GM12878 (cell line): ENCODE data around the gene KRTAP22-1. TPM values are rescaled to one million over a fixed set of nuclear protein-coding genes. Genes with fewer than 3 reads are reported as not detected.

Source experiments
- ATAC-seq: fragments of 200-7000 bp; cut with Tn5 transposase; 3 replicates; pipeline ENCODE4 v1.9.1; 2020; ENCODE audit warnings: mild to moderate bottlenecking, moderate library complexity
- BruUV-seq: library from RNA; stranded (reverse); fragments of 400-500 nt; replicated peaks from 2 replicates; lab custom pipeline; 2021; lab: Mats Ljungman, UMichigan
- CTCF ChIA-PET: fragments of 300-600 bp; sonication (Branson Sonifier 250); formaldehyde crosslinking; extraction: SDS; loops from one replicate; lab custom pipeline; 2021; ENCODE audit warnings: inconsistent platforms; lab: Yijun Ruan, JAX
- POLR2A ChIA-PET: fragments of 350-600 bp; formaldehyde crosslinking; extraction: SDS; loops from one replicate; lab custom pipeline; 2021; ENCODE audit warnings: inconsistent platforms; lab: Charles Lee
- RAD21 ChIA-PET: fragments of 300-600 bp; sonication (Branson Sonifier 250); formaldehyde crosslinking; loops from one replicate; lab custom pipeline; 2023; ENCODE audit warnings: antibody characterized with exemption; ENCODE audit not compliant: unreplicated experiment; lab: Charles Lee
- SMC1A ChIA-PET: fragments of 300-600 bp; sonication (Branson Sonifier 250); formaldehyde crosslinking; loops from one replicate; lab custom pipeline; 2023; ENCODE audit not compliant: unreplicated experiment, uncharacterized antibody; lab: Charles Lee
- DNase-seq: peaks from one replicate; pipeline ENCODE4 v3.0.0-alpha.2; 2011; ENCODE audit warnings: low read depth, low spot score
- FAIRE-seq: peaks from 3 replicates; lab custom pipeline; 2011; peaks lifted over from hg19 to GRCh38; lab: Jason Lieb, UNC
- H2AFZ ChIP-seq: 2 replicates; pipeline ENCODE4 v1.6.0; 2011; ENCODE audit warnings: low read depth, low read length, control low read depth; ENCODE audit not compliant: control insufficient read depth
- H3K27ac ChIP-seq: 2 replicates; pipeline ENCODE4 v1.5.1; 2011; ENCODE audit warnings: control low read depth; ENCODE audit not compliant: control insufficient read depth, insufficient read depth
- H3K27me3 ChIP-seq, 2 experiments: replicated peaks in 1 of 2; 2 replicates each; pipeline versions ENCODE4 v1.6.0 to v1.6.1; 2011; ENCODE audit warnings: low read length in 1 of 2; ENCODE audit not compliant: control insufficient read depth in 2 of 2, insufficient read depth in 2 of 2
- H3K36me3 ChIP-seq, 2 experiments: 2 replicates each; pipeline ENCODE4 v1.5.1; 2011; ENCODE audit warnings: low read length in 1 of 2; ENCODE audit not compliant: control insufficient read depth in 2 of 2, insufficient read depth in 2 of 2
- H3K4me1 ChIP-seq: 2 replicates; pipeline ENCODE4 v1.6.1; 2011; ENCODE audit warnings: mild to moderate bottlenecking, low read length, moderate library complexity, mixed read lengths; ENCODE audit not compliant: control insufficient read depth, insufficient read depth
- H3K4me2 ChIP-seq: 2 replicates; pipeline ENCODE4 v1.6.0; 2011; ENCODE audit warnings: control low read depth; ENCODE audit not compliant: control insufficient read depth, insufficient read depth
- H3K4me3 ChIP-seq: fragments of 200-600 bp; sonication (generic); 2 replicates; pipeline ENCODE4 v1.5.1; 2016
- H3K79me2 ChIP-seq: 2 replicates; pipeline ENCODE4 v1.6.0; 2011; ENCODE audit warnings: low read length; ENCODE audit not compliant: control insufficient read depth, insufficient read depth
- H3K9ac ChIP-seq: 2 replicates; pipeline ENCODE4 v1.8.0; 2011; ENCODE audit warnings: low read length, control low read depth, mixed read lengths; ENCODE audit not compliant: control insufficient read depth, insufficient read depth
- H3K9me3 ChIP-seq: replicated peaks from 3 replicates; pipeline ENCODE4 v1.5.1; 2011; ENCODE audit warnings: mild to moderate bottlenecking, low read length; ENCODE audit not compliant: control insufficient read depth, insufficient read depth
- H4K20me1 ChIP-seq: 2 replicates; pipeline ENCODE4 v1.6.0; 2011; ENCODE audit not compliant: control insufficient read depth, insufficient read depth
- CBX3 ChIP-seq: fragments of 200-600 bp; sonication (generic); IDR thresholded peaks from 2 replicates; pipeline ENCODE4 v1.6.1; 2016; ENCODE audit warnings: low read depth, borderline replicate concordance
- CHD1 ChIP-seq: IDR thresholded peaks from 2 replicates; pipeline ENCODE4 v1.6.1; 2012; ENCODE audit warnings: low read depth, low read length, improper control_type of control experiment
- WGBS: methylation state at CpG from one replicate; pipeline ENCODE4 v1.1.6; 2016; ENCODE audit warnings: low lambda C conversion rate; ENCODE audit not compliant: insufficient replicate concordance, insufficient coverage; ENCODE audit errors: missing lambda C conversion rate; 5-methylcytosine and 5-hydroxymethylcytosine counted together
- in situ Hi-C: fragments of 300-500 bp; cut with MboI; formaldehyde crosslinking; loops from 9 replicates; pipeline ENCODE4 v1.14.3; 2018; ENCODE audit warnings: mixed read lengths
- intact Hi-C: fragments of 100-400 bp; cut with micrococcal nuclease; formaldehyde crosslinking; loops from one replicate; pipeline ENCODE4 v1.14.2; 2022; ENCODE audit not compliant: unreplicated experiment
- polyA plus RNA-seq, 11 experiments: library from polyadenylated mRNA; depleted of rRNA in 4 of 11; unstranded in 6 of 11; stranded (reverse) in 5 of 11; fragments of >200 nt; fragmentation: Nextera tagmentation in 4 of 11; fragmentation: Illumina TruSeq in 1 of 11; extraction: Ambion mirVana in 4 of 11; extraction: Trizol in 1 of 11; gene quantifications; 1 replicate in 1 of 11; 2 replicates in 10 of 11; pipeline versions ENCODE4 v1.2.1 to v1.2.3, GENCODE V29; 2011 to 2016; ENCODE audit warnings: inconsistent platforms in 2 of 11, missing spikeins in 2 of 11, low read depth in 1 of 11
- total RNA-seq, 4 experiments: library from RNA; depleted of rRNA in 3 of 4; stranded (reverse); fragments of >200 nt in 3 of 4; fragmentation: Illumina TruSeq in 1 of 4; extraction: Trizol in 1 of 4; gene quantifications; 2 replicates each; pipeline versions ENCODE4 v1.2.1 to v1.2.3, GENCODE V29; 2013 to 2021
- TF ChIP-seq, protein P1 (sequence below), 3 experiments: IDR thresholded peaks in 2 of 3; conservative IDR thresholded peaks in 1 of 3; 2 replicates each; pipeline ENCODE4 v1.5.1; 2011; ENCODE audit warnings: low read depth in 3 of 3, low read length in 3 of 3, mild to moderate bottlenecking in 3 of 3, control low read depth in 2 of 3, moderate library complexity in 2 of 3, inconsistent platforms in 1 of 3, mixed read lengths in 1 of 3; ENCODE audit not compliant: control insufficient read depth in 2 of 3, insufficient read depth in 1 of 3; ENCODE audit errors: extremely low read depth in 1 of 3
- TF ChIP-seq, protein P2 (sequence below): fragments of 450-650 bp; formaldehyde crosslinking; IDR thresholded peaks from 2 replicates; pipeline ENCODE4 v1.5.0; 2022; ENCODE audit warnings: mild to moderate bottlenecking, missing genetic modification characterization
- TF ChIP-seq, protein P3 (sequence below): fragments of 450-650 bp; conservative IDR thresholded peaks from 2 replicates; pipeline ENCODE4 v1.6.1; 2017; ENCODE audit warnings: mild to moderate bottlenecking, moderate library complexity
- TF ChIP-seq, protein P4 (sequence below): IDR thresholded peaks from 2 replicates; pipeline ENCODE4 v1.6.1; 2011; ENCODE audit warnings: low read depth, low read length, improper control_type of control experiment, borderline replicate concordance

Gene KRTAP22-1
- total and polyA plus RNA-seq, 10 of the 15 experiments (the other 5 are each of a cell fraction or from before 2014, with no cell fraction given): not detected

DNA sequence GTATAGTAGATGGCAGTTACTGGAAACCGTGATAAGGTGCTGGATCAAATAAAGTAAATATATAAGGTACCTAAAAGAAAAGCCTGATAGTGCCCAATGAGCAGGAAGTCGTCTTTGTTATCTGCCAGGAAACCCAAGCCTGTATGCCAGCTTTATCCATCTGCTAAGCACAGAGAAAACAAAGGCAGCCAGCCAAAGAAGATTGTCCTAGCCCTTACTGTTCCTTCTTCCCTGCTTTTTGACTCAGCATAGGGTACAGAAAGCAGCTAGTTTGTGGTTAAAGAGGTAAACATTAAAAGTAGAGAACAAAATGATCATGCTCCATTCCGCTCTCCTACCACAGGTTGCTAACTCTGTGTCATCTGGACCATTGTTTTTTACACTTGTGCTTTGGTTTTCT, 20.8 kb upstream of the KRTAP22-1 start:
- BruUV-seq: no TSS peak
- H3K79me2 ChIP-seq: no peaks in the 10 kb centered on the region
- no peak for ATAC-seq
- FAIRE-seq: no peak
- H3K9me3 ChIP-seq: no peaks in the 10 kb centered on the region
- no peaks in the 10 kb centered on the region for H4K20me1 ChIP-seq
- ChIA-PET RAD21 (no interaction called here), CTCF (no interaction called here), POLR2A (no interaction called here), SMC1A (no interaction called here)
- no peak overlapping the region for H3K4me2 ChIP-seq
- no peak overlapping the region for H2AFZ ChIP-seq
- in situ Hi-C loops: no loop called here
- H3K4me1 ChIP-seq: no peaks in the 10 kb centered on the region
- intact Hi-C loops: no loop called here
- TF ChIP-seq CBX3: no peak
- TF ChIP-seq, protein P1, sequence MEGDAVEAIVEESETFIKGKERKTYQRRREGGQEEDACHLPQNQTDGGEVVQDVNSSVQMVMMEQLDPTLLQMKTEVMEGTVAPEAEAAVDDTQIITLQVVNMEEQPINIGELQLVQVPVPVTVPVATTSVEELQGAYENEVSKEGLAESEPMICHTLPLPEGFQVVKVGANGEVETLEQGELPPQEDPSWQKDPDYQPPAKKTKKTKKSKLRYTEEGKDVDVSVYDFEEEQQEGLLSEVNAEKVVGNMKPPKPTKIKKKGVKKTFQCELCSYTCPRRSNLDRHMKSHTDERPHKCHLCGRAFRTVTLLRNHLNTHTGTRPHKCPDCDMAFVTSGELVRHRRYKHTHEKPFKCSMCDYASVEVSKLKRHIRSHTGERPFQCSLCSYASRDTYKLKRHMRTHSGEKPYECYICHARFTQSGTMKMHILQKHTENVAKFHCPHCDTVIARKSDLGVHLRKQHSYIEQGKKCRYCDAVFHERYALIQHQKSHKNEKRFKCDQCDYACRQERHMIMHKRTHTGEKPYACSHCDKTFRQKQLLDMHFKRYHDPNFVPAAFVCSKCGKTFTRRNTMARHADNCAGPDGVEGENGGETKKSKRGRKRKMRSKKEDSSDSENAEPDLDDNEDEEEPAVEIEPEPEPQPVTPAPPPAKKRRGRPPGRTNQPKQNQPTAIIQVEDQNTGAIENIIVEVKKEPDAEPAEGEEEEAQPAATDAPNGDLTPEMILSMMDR (IDR thresholded peaks at IDR 0.05 in 2 of 3, conservative IDR thresholded peaks at IDR 0.05 in 1 of 3; ENCODE audit: control insufficient read depth in 2 of 3, extremely low read depth in 1 of 3, insufficient read depth in 1 of 3, low read depth in 3 of 3, low read length in 3 of 3): no peak
- TF ChIP-seq CHD1: no peak
- TF ChIP-seq, protein P2, sequence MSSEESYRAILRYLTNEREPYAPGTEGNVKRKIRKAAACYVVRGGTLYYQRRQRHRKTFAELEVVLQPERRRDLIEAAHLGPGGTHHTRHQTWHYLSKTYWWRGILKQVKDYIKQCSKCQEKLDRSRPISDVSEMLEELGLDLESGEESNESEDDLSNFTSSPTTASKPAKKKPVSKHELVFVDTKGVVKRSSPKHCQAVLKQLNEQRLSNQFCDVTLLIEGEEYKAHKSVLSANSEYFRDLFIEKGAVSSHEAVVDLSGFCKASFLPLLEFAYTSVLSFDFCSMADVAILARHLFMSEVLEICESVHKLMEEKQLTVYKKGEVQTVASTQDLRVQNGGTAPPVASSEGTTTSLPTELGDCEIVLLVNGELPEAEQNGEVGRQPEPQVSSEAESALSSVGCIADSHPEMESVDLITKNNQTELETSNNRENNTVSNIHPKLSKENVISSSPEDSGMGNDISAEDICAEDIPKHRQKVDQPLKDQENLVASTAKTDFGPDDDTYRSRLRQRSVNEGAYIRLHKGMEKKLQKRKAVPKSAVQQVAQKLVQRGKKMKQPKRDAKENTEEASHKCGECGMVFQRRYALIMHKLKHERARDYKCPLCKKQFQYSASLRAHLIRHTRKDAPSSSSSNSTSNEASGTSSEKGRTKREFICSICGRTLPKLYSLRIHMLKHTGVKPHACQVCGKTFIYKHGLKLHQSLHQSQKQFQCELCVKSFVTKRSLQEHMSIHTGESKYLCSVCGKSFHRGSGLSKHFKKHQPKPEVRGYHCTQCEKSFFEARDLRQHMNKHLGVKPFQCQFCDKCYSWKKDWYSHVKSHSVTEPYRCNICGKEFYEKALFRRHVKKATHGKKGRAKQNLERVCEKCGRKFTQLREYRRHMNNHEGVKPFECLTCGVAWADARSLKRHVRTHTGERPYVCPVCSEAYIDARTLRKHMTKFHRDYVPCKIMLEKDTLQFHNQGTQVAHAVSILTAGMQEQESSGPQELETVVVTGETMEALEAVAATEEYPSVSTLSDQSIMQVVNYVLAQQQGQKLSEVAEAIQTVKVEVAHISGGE (CRISPR knock-in tag): no peak
- TF ChIP-seq, protein P3, sequence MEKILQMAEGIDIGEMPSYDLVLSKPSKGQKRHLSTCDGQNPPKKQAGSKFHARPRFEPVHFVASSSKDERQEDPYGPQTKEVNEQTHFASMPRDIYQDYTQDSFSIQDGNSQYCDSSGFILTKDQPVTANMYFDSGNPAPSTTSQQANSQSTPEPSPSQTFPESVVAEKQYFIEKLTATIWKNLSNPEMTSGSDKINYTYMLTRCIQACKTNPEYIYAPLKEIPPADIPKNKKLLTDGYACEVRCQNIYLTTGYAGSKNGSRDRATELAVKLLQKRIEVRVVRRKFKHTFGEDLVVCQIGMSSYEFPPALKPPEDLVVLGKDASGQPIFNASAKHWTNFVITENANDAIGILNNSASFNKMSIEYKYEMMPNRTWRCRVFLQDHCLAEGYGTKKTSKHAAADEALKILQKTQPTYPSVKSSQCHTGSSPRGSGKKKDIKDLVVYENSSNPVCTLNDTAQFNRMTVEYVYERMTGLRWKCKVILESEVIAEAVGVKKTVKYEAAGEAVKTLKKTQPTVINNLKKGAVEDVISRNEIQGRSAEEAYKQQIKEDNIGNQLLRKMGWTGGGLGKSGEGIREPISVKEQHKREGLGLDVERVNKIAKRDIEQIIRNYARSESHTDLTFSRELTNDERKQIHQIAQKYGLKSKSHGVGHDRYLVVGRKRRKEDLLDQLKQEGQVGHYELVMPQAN: no peak
- TF ChIP-seq, protein P4, sequence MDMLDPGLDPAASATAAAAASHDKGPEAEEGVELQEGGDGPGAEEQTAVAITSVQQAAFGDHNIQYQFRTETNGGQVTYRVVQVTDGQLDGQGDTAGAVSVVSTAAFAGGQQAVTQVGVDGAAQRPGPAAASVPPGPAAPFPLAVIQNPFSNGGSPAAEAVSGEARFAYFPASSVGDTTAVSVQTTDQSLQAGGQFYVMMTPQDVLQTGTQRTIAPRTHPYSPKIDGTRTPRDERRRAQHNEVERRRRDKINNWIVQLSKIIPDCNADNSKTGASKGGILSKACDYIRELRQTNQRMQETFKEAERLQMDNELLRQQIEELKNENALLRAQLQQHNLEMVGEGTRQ: no peak
- no peaks in the 10 kb centered on the region for H3K27me3 ChIP-seq
- H3K36me3 ChIP-seq: no peaks in the 10 kb centered on the region
- no peak overlapping the region for H3K27ac ChIP-seq
- no peak for DNase-seq
- WGBS: 12% methylated on average over 3 of the region's 3 CpGs
- H3K9ac ChIP-seq: no peak overlapping the region
- H3K4me3 ChIP-seq: no peak overlapping the region
